Measurements from ENCODE around the gene DCAF15. TPM values are rescaled to one million over a fixed set of nuclear protein-coding genes. Genes with fewer than 3 reads are reported as not detected.

The DCAF15 gene
- total RNA-seq, 1 experiment from 2014 or later: 43.0 TPM

- no peak for DNase-seq
- peak overlapping the region; percentile 85 for H3K4me3 Mint-ChIP-seq (ENCODE audit: unreplicated experiment)
- Histone ChIP-seq H3K4me1 (peaks cover 7% of the 10 kb centered on the region; the same call in 1 of the 2 replicates), H3K36me3 (ENCODE audit: control insufficient read depth, insufficient read depth, low read length) (0 out of 2 replicates have a peak, but pooled peaks cover 1% of the 10 kb centered on the region), H3K27me3 (replicated peaks; ENCODE audit: control insufficient read depth, insufficient read depth, low read length) (no peaks in the 10 kb centered on the region), H3K4me3 (ENCODE audit: low read depth, low read length) (peak overlapping the region; percentile 86), H3K9me3 (no peaks in the 10 kb centered on the region)
- POLR2A ChIA-PET: interaction anchor here (0.6 kb wide), 1 partner anchor 109 kb away, joined by 3 read pairs; no protein-coding TSS in a partner anchor
- no peaks in the 10 kb centered on the region for H3K9me3 Mint-ChIP-seq (ENCODE audit: unreplicated experiment)
- peak overlapping the region; percentile 92 for H3K27ac Mint-ChIP-seq (ENCODE audit: unreplicated experiment)
- TSS peak; percentile 52 for BruUV-seq (replicated peaks)
- H3K4me1 Mint-ChIP-seq (ENCODE audit: low read depth, unreplicated experiment): no peaks in the 10 kb centered on the region
- intact Hi-C loops (cut with micrococcal nuclease; ENCODE audit: unreplicated experiment): no loop called here
- CTCF ChIA-PET: interaction anchor here (0.6 kb wide), 2 partner anchors 26 to 135 kb away, joined by 3 read pairs; no protein-coding TSS in a partner anchor
- no peaks in the 10 kb centered on the region for H3K27me3 Mint-ChIP-seq (ENCODE audit: insufficient read depth, unreplicated experiment)
- peaks cover 25% of the 10 kb centered on the region for H3K36me3 Mint-ChIP-seq (ENCODE audit: insufficient read depth, unreplicated experiment)
- TF ChIP-seq, protein P1, sequence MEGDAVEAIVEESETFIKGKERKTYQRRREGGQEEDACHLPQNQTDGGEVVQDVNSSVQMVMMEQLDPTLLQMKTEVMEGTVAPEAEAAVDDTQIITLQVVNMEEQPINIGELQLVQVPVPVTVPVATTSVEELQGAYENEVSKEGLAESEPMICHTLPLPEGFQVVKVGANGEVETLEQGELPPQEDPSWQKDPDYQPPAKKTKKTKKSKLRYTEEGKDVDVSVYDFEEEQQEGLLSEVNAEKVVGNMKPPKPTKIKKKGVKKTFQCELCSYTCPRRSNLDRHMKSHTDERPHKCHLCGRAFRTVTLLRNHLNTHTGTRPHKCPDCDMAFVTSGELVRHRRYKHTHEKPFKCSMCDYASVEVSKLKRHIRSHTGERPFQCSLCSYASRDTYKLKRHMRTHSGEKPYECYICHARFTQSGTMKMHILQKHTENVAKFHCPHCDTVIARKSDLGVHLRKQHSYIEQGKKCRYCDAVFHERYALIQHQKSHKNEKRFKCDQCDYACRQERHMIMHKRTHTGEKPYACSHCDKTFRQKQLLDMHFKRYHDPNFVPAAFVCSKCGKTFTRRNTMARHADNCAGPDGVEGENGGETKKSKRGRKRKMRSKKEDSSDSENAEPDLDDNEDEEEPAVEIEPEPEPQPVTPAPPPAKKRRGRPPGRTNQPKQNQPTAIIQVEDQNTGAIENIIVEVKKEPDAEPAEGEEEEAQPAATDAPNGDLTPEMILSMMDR (IDR thresholded peaks at IDR 0.05; ENCODE audit: insufficient read depth in 1 of 2, low read depth in 1 of 2, low read length in 1 of 2, severe bottlenecking in 1 of 2, unreplicated experiment in 1 of 2): no peak
These were observed 45.4 kb upstream of the DCAF15 start for GRCh38 chr19:13906910-13907309.

GRCh38 chr19:13908674-13909073, 43.6 kb upstream of the DCAF15 start:
- H3K27ac Mint-ChIP-seq (ENCODE audit: unreplicated experiment): no peak overlapping the region
- H3K36me3 Mint-ChIP-seq (ENCODE audit: insufficient read depth, unreplicated experiment): peaks cover 36% of the 10 kb centered on the region
- no peaks in the 10 kb centered on the region for H3K9me3 Mint-ChIP-seq (ENCODE audit: unreplicated experiment)
- Histone ChIP-seq H3K36me3 (ENCODE audit: control insufficient read depth, insufficient read depth, low read length) (0 out of 2 replicates have a peak, but pooled peaks cover 1% of the 10 kb centered on the region), H3K4me1 (peaks cover 7% of the 10 kb centered on the region; the same call in 1 of the 2 replicates), H3K27me3 (replicated peaks; ENCODE audit: control insufficient read depth, insufficient read depth, low read length) (no peaks in the 10 kb centered on the region), H3K9me3 (no peaks in the 10 kb centered on the region), H3K4me3 (ENCODE audit: low read depth, low read length) (no peak overlapping the region)
- DNase-seq: no peak
- ChIA-PET POLR2A (interaction anchor here (0.7 kb wide), 1 partner anchor 177 kb away, joined by 4 read pairs; no protein-coding TSS in a partner anchor), CTCF (no interaction called here)
- no peaks in the 10 kb centered on the region for H3K27me3 Mint-ChIP-seq (ENCODE audit: insufficient read depth, unreplicated experiment)
- no peaks in the 10 kb centered on the region for H3K4me1 Mint-ChIP-seq (ENCODE audit: low read depth, unreplicated experiment)
- H3K4me3 Mint-ChIP-seq (ENCODE audit: unreplicated experiment): no peak overlapping the region
- TF ChIP-seq, protein P1 (IDR thresholded peaks at IDR 0.05; ENCODE audit: insufficient read depth in 1 of 2, low read depth in 1 of 2, low read length in 1 of 2, severe bottlenecking in 1 of 2, unreplicated experiment in 1 of 2): no peak
- BruUV-seq (replicated peaks): no TSS peak
- intact Hi-C loops (cut with micrococcal nuclease; ENCODE audit: unreplicated experiment): no loop called here

DNA sequence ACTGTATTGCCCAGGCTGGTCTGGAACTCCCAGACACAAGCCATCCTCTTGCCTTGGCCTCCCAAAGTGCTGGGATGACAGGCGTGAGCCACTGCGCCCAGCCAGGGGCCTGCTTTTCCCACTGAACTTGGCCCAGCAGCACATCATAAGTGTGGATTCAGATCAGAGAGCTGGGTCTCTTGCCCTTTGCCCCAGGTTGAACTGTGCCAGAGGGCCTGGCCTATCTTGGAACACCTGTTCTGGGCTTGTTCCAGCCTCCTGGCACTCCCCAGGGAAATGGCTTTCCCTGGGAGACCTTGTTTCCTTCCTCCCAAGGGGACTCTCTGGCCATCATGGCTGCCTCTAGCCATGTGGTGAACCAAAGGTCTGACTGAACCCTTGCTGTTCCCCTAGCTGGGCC, 42.9 kb upstream of the DCAF15 start:
- intact Hi-C loops (cut with micrococcal nuclease; ENCODE audit: unreplicated experiment): no loop called here
- no peak overlapping the region for H3K27ac Mint-ChIP-seq (ENCODE audit: unreplicated experiment)
- H3K27me3 ChIP-seq (replicated peaks; ENCODE audit: control insufficient read depth, insufficient read depth, low read length): no peaks in the 10 kb centered on the region
- TF ChIP-seq, protein P1 (IDR thresholded peaks at IDR 0.05; ENCODE audit: insufficient read depth in 1 of 2, low read depth in 1 of 2, low read length in 1 of 2, severe bottlenecking in 1 of 2, unreplicated experiment in 1 of 2): no peak
- no peak for DNase-seq
- no peaks in the 10 kb centered on the region for H3K4me1 Mint-ChIP-seq (ENCODE audit: low read depth, unreplicated experiment)
- no peak overlapping the region for H3K4me3 ChIP-seq (ENCODE audit: low read depth, low read length)
- H3K9me3 Mint-ChIP-seq (ENCODE audit: unreplicated experiment): no peaks in the 10 kb centered on the region
- POLR2A ChIA-PET: interaction anchor here (0.6 kb wide), 1 partner anchor 89 kb away, joined by 3 read pairs; no protein-coding TSS in a partner anchor
- H3K36me3 ChIP-seq (ENCODE audit: control insufficient read depth, insufficient read depth, low read length): 0 out of 2 replicates have a peak, but pooled peaks cover 1% of the 10 kb centered on the region
- H3K27me3 Mint-ChIP-seq (ENCODE audit: insufficient read depth, unreplicated experiment): no peaks in the 10 kb centered on the region
- peaks cover 29% of the 10 kb centered on the region for H3K36me3 Mint-ChIP-seq (ENCODE audit: insufficient read depth, unreplicated experiment)
- H3K4me1 ChIP-seq: peaks cover 7% of the 10 kb centered on the region; the same call in 1 of the 2 replicates
- BruUV-seq (replicated peaks): no TSS peak
- H3K4me3 Mint-ChIP-seq (ENCODE audit: unreplicated experiment): no peak overlapping the region
- no peaks in the 10 kb centered on the region for H3K9me3 ChIP-seq
- CTCF ChIA-PET: interaction anchor here (0.7 kb wide), 1 partner anchor 163 kb away, joined by 4 read pairs; no protein-coding TSS in a partner anchor

Data from Caco-2 (cell line).